PC-9 (cell line): ENCODE data around the gene ZDHHC19.

Experiments
- CTCF ChIP-seq: fragments of 200-600 bp; sonication (generic); conservative IDR thresholded peaks from 2 replicates; pipeline ENCODE4 v1.6.1; 2017; ENCODE audit warnings: mixed run types, antibody characterized with exemption, mild to moderate bottlenecking, moderate library complexity
- EZH2 ChIP-seq: fragments of 200-600 bp; sonication (generic); IDR thresholded peaks from 2 replicates; pipeline ENCODE4 v1.8.0; 2017; ENCODE audit warnings: antibody characterized with exemption, low read depth

- TF ChIP-seq CTCF (no peak), EZH2 (no peak)
Measured at GRCh38 chr3:196193736-196194541, 17.3 kb downstream of the ZDHHC19 start.
